22Rv1 (cell line): ENCODE measurements around the gene ACAP2.

Experiments used
- CTCF ChIP-seq: fragments of 450-650 bp; IDR thresholded peaks from 2 replicates; pipeline ENCODE4 v1.5.1; 2017; ENCODE audit warnings: mild to moderate bottlenecking
- ZFX ChIP-seq: fragments of 450-650 bp; IDR thresholded peaks from 2 replicates; pipeline ENCODE4 v1.6.1; 2017; ENCODE audit warnings: antibody characterized with exemption, borderline replicate concordance

- TF ChIP-seq CTCF (no peak), ZFX (no peak)
These were observed 157.4 kb downstream of the ACAP2 start for GRCh38 chr3:195285372-195285771.
